Panc1 (cell line): ENCODE results near the gene HSD17B7. TPM values are rescaled to one million over a fixed set of nuclear protein-coding genes. Genes with fewer than 3 reads are reported as not detected.

ENCODE experiments used
- ATAC-seq: fragments of 200-7000 bp; cut with Tn5 transposase; 2 replicates; pipeline ENCODE4 v1.9.1; 2020; ENCODE audit warnings: mild to moderate bottlenecking, moderate library complexity
- BruUV-seq: library from RNA; stranded (reverse); fragments of 400-500 nt; replicated peaks from 2 replicates; lab custom pipeline; 2021; lab: Mats Ljungman, UMichigan
- CTCF ChIA-PET: fragments of 300-600 bp; sonication (Branson Sonifier 250); formaldehyde crosslinking; loops from one replicate; lab custom pipeline; 2022; ENCODE audit warnings: antibody characterized with exemption; lab: Charles Lee
- POLR2A ChIA-PET: fragments of 300-600 bp; sonication (Branson Sonifier 250); formaldehyde crosslinking; loops from one replicate; lab custom pipeline; 2022; ENCODE audit warnings: antibody characterized with exemption; lab: Charles Lee
- DNase-seq: peaks from one replicate; pipeline ENCODE4 v3.0.0-alpha.2; 2010; ENCODE audit warnings: low read depth, low spot score
- H3K27ac ChIP-seq: 2 replicates; pipeline ENCODE4 v1.5.1; 2011; ENCODE audit warnings: mild to moderate bottlenecking, low read length, inconsistent platforms
- H3K27me3 ChIP-seq: fragments of 200-500 bp; sonication (Bioruptor generic); 2 replicates; pipeline ENCODE4 v1.6.0; 2014; ENCODE audit warnings: low read length, inconsistent platforms; ENCODE audit not compliant: control insufficient read depth, insufficient read depth
- H3K36me3 ChIP-seq: fragments of 200-500 bp; sonication (Bioruptor generic); 2 replicates; pipeline ENCODE4 v1.5.1; 2014; ENCODE audit warnings: inconsistent platforms, mild to moderate bottlenecking, low read length, moderate library complexity; ENCODE audit not compliant: control insufficient read depth, insufficient read depth
- H3K4me1 ChIP-seq: 2 replicates; pipeline ENCODE4 v1.5.1; 2011; ENCODE audit warnings: inconsistent platforms, mild to moderate bottlenecking, low read length, moderate library complexity; ENCODE audit not compliant: control insufficient read depth, insufficient read depth
- H3K4me3 ChIP-seq, 2 experiments: 2 replicates each; pipeline ENCODE4 v1.5.1; 2011 to 2012; ENCODE audit warnings: low read depth in 2 of 2, low read length in 2 of 2, mild to moderate bottlenecking in 2 of 2, inconsistent platforms in 1 of 2, moderate library complexity in 1 of 2
- H3K9me3 ChIP-seq: fragments of 200-500 bp; sonication (Bioruptor generic); 2 replicates; pipeline ENCODE4 v1.5.1; 2014; ENCODE audit warnings: low read depth, mild to moderate bottlenecking, inconsistent platforms, low read length, moderate library complexity; ENCODE audit not compliant: control insufficient read depth, insufficient read depth
- CTCF ChIP-seq: fragments of 450-650 bp; IDR thresholded peaks from 2 replicates; pipeline ENCODE4 v1.5.1; 2017; ENCODE audit warnings: mild to moderate bottlenecking
- POLR2AphosphoS5 ChIP-seq: IDR thresholded peaks from 2 replicates; pipeline ENCODE4 v1.6.1; 2012; ENCODE audit warnings: mild to moderate bottlenecking, low read depth, low read length, moderate library complexity
- REST ChIP-seq, 2 experiments: IDR thresholded peaks; 2 replicates each; pipeline ENCODE4 v1.6.1; 2011 to 2012; ENCODE audit warnings: low read depth in 2 of 2, control low read depth in 1 of 2, low read length in 1 of 2, mild to moderate bottlenecking in 1 of 2, moderate library complexity in 1 of 2; ENCODE audit not compliant: insufficient read depth in 1 of 2
- SIN3A ChIP-seq: IDR thresholded peaks from 2 replicates; pipeline ENCODE4 v1.6.1; 2012; ENCODE audit warnings: low read depth, mild to moderate bottlenecking, low read length, moderate library complexity, borderline replicate concordance; ENCODE audit not compliant: insufficient read depth
- TCF7L2 ChIP-seq: IDR thresholded peaks from 2 replicates; pipeline ENCODE4 v1.6.1; 2011; ENCODE audit warnings: mild to moderate bottlenecking, low read depth, low read length, inconsistent platforms
- in situ Hi-C: cut with HindIII; loops from 2 replicates; pipeline ENCODE4 v1.10.0; 2016; ENCODE audit warnings: low sequenced_read_pairs, low pct_unique_long_range_greater_than_20kb
- intact Hi-C: fragments of 100-400 bp; cut with micrococcal nuclease; formaldehyde crosslinking; loops from one replicate; pipeline ENCODE4 v1.10.0; 2022; ENCODE audit not compliant: unreplicated experiment
- total RNA-seq: library from RNA; stranded (reverse); gene quantifications from one replicate; pipeline ENCODE4 v1.2.1, GENCODE V29; 2021; ENCODE audit not compliant: unreplicated experiment

The HSD17B7 gene
- total RNA-seq, 1 experiment from 2014 or later, result 24.6 TPM

- DNase-seq (no peak), ATAC-seq (no peak)
- Histone ChIP-seq H3K4me3 (no peak overlapping the region), H3K36me3 (no peaks in the 10 kb centered on the region), H3K4me1 (no peaks in the 10 kb centered on the region), H3K27me3 (no peaks in the 10 kb centered on the region), H3K9me3 (no peaks in the 10 kb centered on the region), H3K27ac (no peak overlapping the region)
- in situ Hi-C loops, result no loop called here
- CTCF ChIA-PET, result no interaction called here
- no peak for TF ChIP-seq REST (IDR thresholded peaks at IDR 0.05; ENCODE audit: insufficient read depth in 1 of 2, low read depth in 2 of 2, low read length in 1 of 2)
- TF ChIP-seq CTCF, result no peak
- TF ChIP-seq SIN3A, result no peak
- no peak for TF ChIP-seq TCF7L2
- no peak for TF ChIP-seq POLR2AphosphoS5
- intact Hi-C loops, result no loop called here
- no TSS peak for BruUV-seq
- POLR2A ChIA-PET, result no interaction called here
Measured at GRCh38 chr1:162859191-162859590, 68.7 kb downstream of the HSD17B7 start.

GRCh38 chr1:162861101-162861500 is 70.6 kb downstream of the HSD17B7 start, which contains the start of gene CCDC190:
TSS of gene CCDC190 (minus strand) at chr1:162861175. CDS start at chr1:162859646, 1,529 bp downstream.
- Histone ChIP-seq H3K4me1 (no peaks in the 10 kb centered on the region), H3K4me3 (no peak within 1 kb of the TSS), H3K36me3 (no peaks in the 10 kb centered on the region), H3K27me3 (no peaks in the 10 kb centered on the region), H3K27ac (no peak within 1 kb of the TSS), H3K9me3 (no peaks in the 10 kb centered on the region)
- BruUV-seq, result no TSS peak
- intact Hi-C loops (no loop called here), in situ Hi-C loops (no loop called here)
- TF ChIP-seq SIN3A, result no peak
- no peak for TF ChIP-seq POLR2AphosphoS5
- TF ChIP-seq TCF7L2, result no peak
- no peak for TF ChIP-seq REST (IDR thresholded peaks at IDR 0.05; ENCODE audit: insufficient read depth in 1 of 2, low read depth in 2 of 2, low read length in 1 of 2)
- TF ChIP-seq CTCF, result no peak
- ATAC-seq (no peak), DNase-seq (no peak)
- CTCF ChIA-PET, result no interaction called here
- POLR2A ChIA-PET, result no interaction called here
